Pons (tissue), 1 donor: ENCODE measurements around the gene TBC1D10A.

Experiments used
- DNase-seq: peaks from one replicate; pipeline ENCODE4 v3.0.0-alpha.2; 2016; ENCODE audit warnings: low spot score

Gene TBC1D10A

GRCh38 chr22:30245985-30246813, 80.5 kb downstream of the TBC1D10A start, which contains the start of gene LIF:
LIF (minus strand) TSS chr22:30246759; CDS start chr22:30246695, 64 bp downstream.
- no peak for DNase-seq

- no peak for DNase-seq
Observed at GRCh38 chr22:30245181-30245984, 81.4 kb downstream of the TBC1D10A start.

GRCh38 chr22:30244641-30245040, 82.1 kb downstream of the TBC1D10A start:
- no peak for DNase-seq

- DNase-seq, result no peak
Observed at GRCh38 chr22:30244066-30244465, 82.7 kb downstream of the TBC1D10A start.

GRCh38 chr22:30243661-30244060, 83.1 kb downstream of the TBC1D10A start:
- DNase-seq, result no peak
